NCI-H1930 (cell line): ENCODE results near the gene DNMT1.
A peak's percentile ranks its signal among the peaks of the same experiment; 100 is the strongest.

Source experiments
- DNase-seq, 2 experiments: peaks; one replicate each; lab custom pipeline; 2025; lab: John Stamatoyannopoulos, UW

Gene DNMT1

GRCh38 chr19:10093295-10094186, 101.2 kb downstream of the DNMT1 start:
- DNase-seq = no peak

GRCh38 chr19:10092648-10093294, 102.0 kb downstream of the DNMT1 start:
- no peak for DNase-seq

- no peak for DNase-seq
Measured at GRCh38 chr19:10091895-10092641, 102.7 kb downstream of the DNMT1 start.

GRCh38 chr19:10091370-10091687, 103.4 kb downstream of the DNMT1 start:
- no peak for DNase-seq

GRCh38 chr19:10089801-10090375, 104.9 kb downstream of the DNMT1 start:
- no peak for DNase-seq

GRCh38 chr19:10088949-10089554, 105.7 kb downstream of the DNMT1 start:
- no peak for DNase-seq

GRCh38 chr19:10087296-10088061, 107.3 kb downstream of the DNMT1 start:
- DNase-seq = no peak

GRCh38 chr19:10086591-10087192, 108.1 kb downstream of the DNMT1 start:
- DNase-seq = no peak

- peak in 1 of 2 experiments; percentile 43 for DNase-seq
Measured at GRCh38 chr19:10085641-10086590, 108.8 kb downstream of the DNMT1 start, which contains the start of gene SHFL. TSS of gene SHFL (plus strand) at chr19:10086317. CDS start at chr19:10086428, 111 bp downstream.

GRCh38 chr19:10084803-10085202, 110.0 kb downstream of the DNMT1 start:
- DNase-seq = no peak

- DNase-seq = no peak
Measured at GRCh38 chr19:10083911-10084310, 110.8 kb downstream of the DNMT1 start.
